Activated naive CD4-positive, alpha-beta T cell treated with anti-CD3 and anti-CD28 coated beads, Interleukin-2, amount 10 ng/mL, durations not matched to agents 7 days and 5 days (primary cell): ENCODE measurements around the gene CHD6.
A peak's percentile ranks its signal among the peaks of the same experiment; 100 is the strongest.

ENCODE experiments used
- CTCF ChIA-PET: fragments of 350-600 bp; sonication (Branson Sonifier 250); formaldehyde crosslinking; loops from one replicate; lab custom pipeline; 2021; ENCODE audit warnings: antibody characterized with exemption; lab: Charles Lee
- DNase-seq: peaks from one replicate; pipeline ENCODE4 v3.0.0-alpha.2; 2020
- H3K27ac Mint-ChIP-seq: one replicate; pipeline ENCODE4 v1.8.0; 2021; ENCODE audit warnings: mild to moderate bottlenecking, moderate library complexity, mixed read lengths
- H3K27me3 Mint-ChIP-seq: one replicate; pipeline ENCODE4 v1.8.0; 2021; ENCODE audit warnings: mild to moderate bottlenecking, mixed read lengths
- H3K36me3 Mint-ChIP-seq: one replicate; pipeline ENCODE4 v1.8.0; 2021; ENCODE audit warnings: mixed read lengths
- H3K4me1 Mint-ChIP-seq: one replicate; pipeline ENCODE4 v1.8.0; 2021; ENCODE audit warnings: mixed read lengths
- H3K4me3 Mint-ChIP-seq: one replicate; pipeline ENCODE4 v1.8.0; 2021; ENCODE audit warnings: mild to moderate bottlenecking, moderate library complexity, mixed read lengths
- H3K9me3 Mint-ChIP-seq: one replicate; pipeline ENCODE4 v1.8.0; 2021; ENCODE audit warnings: mixed read lengths

The CHD6 gene

DNA sequence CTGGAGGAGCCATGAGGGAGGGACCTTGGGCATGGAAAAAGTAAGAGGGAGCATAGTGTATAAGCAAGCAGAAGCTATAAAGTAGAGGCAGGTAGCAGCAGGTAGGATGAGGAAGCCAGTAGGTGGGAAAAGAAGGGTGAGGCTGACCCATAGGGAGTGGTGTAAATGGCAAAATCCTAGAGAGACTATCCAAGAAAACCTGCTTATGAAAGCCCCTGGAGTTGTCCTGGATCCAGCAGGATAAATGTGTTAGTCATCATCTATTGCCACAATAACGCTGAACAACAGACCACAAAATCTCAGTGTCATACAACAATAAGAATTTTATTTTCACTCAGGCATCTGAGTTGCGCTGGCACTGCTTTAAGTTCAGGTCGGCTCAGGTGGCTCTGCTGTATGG lies 30.2 kb downstream of the CHD6 start:
- H3K4me3 Mint-ChIP-seq = no peak overlapping the region
- no peaks in the 10 kb centered on the region for H3K27me3 Mint-ChIP-seq
- H3K36me3 Mint-ChIP-seq = peaks cover 22% of the 10 kb centered on the region
- CTCF ChIA-PET = interaction anchor here (0.6 kb wide), 1 partner anchor 42 kb away, joined by 3 read pairs; no protein-coding TSS in a partner anchor
- DNase-seq = no peak
- H3K27ac Mint-ChIP-seq = no peak overlapping the region
- H3K9me3 Mint-ChIP-seq = peaks cover 36% of the 10 kb centered on the region
- no peaks in the 10 kb centered on the region for H3K4me1 Mint-ChIP-seq

GRCh38 chr20:41587523-41587922 lies 30.7 kb downstream of the CHD6 start:
- no peaks in the 10 kb centered on the region for H3K27me3 Mint-ChIP-seq
- H3K36me3 Mint-ChIP-seq = peaks cover 22% of the 10 kb centered on the region
- peaks cover 36% of the 10 kb centered on the region for H3K9me3 Mint-ChIP-seq
- CTCF ChIA-PET = interaction anchor here (0.6 kb wide), 1 partner anchor 43 kb away, joined by 3 read pairs; no protein-coding TSS in a partner anchor
- no peaks in the 10 kb centered on the region for H3K4me1 Mint-ChIP-seq
- H3K27ac Mint-ChIP-seq = no peak overlapping the region
- no peak for DNase-seq
- H3K4me3 Mint-ChIP-seq = no peak overlapping the region

DNA sequence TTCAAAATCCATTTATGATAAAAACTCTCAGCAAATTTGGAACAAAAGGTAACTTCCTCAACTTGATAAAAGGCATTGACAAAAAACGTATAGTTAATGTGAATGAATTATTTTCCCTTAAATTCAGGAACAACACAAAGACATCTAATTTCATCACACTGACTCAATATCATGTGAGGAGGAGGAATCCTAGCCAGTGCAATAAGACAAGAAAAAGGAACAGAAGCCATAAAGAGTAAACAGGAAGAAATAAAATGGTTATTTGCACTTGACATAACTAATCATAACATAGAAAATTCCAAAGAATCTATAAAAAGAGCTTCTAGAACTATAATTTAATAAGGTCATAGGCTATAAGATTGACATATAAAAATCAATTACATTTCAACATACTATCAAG lies 31.4 kb downstream of the CHD6 start:
- no peaks in the 10 kb centered on the region for H3K27me3 Mint-ChIP-seq
- peaks cover 36% of the 10 kb centered on the region for H3K9me3 Mint-ChIP-seq
- DNase-seq = no peak
- H3K36me3 Mint-ChIP-seq = peaks cover 22% of the 10 kb centered on the region
- no peak overlapping the region for H3K4me3 Mint-ChIP-seq
- H3K27ac Mint-ChIP-seq = no peak overlapping the region
- CTCF ChIA-PET = no interaction called here
- no peaks in the 10 kb centered on the region for H3K4me1 Mint-ChIP-seq

DNA sequence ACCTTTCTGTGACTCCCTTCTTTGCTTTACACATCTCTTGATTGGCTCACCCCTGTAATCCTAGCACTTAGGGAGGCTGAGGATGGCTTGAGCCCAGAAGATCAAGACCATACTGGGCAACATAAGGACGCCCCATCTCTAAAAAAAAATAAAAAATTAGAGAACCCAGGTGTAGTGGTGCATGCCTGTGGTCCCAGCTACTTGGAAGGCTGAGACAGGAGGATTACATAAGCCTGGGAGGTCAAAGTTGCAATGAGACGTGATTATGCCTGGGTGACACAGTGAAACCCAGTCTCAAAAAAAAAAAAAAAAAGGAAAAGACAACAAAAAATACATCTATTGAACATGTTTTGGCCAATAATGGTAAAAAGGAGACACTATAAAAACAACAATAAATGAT lies 37.8 kb downstream of the CHD6 start:
- H3K4me1 Mint-ChIP-seq = peaks cover 3% of the 10 kb centered on the region
- no peak for DNase-seq
- H3K9me3 Mint-ChIP-seq = peaks cover 5% of the 10 kb centered on the region
- peak overlapping the region; percentile 15 for H3K27ac Mint-ChIP-seq
- H3K27me3 Mint-ChIP-seq = no peaks in the 10 kb centered on the region
- peaks cover 4% of the 10 kb centered on the region for H3K36me3 Mint-ChIP-seq
- no peak overlapping the region for H3K4me3 Mint-ChIP-seq
- CTCF ChIA-PET = interaction anchor here (0.7 kb wide), 1 partner anchor 900 kb away, joined by 3 read pairs; no protein-coding TSS in a partner anchor

GRCh38 chr20:41577129-41578009 lies 40.8 kb downstream of the CHD6 start:
- no peak overlapping the region for H3K27ac Mint-ChIP-seq
- DNase-seq = no peak
- H3K4me1 Mint-ChIP-seq = peaks cover 16% of the 10 kb centered on the region
- H3K36me3 Mint-ChIP-seq = peaks cover 5% of the 10 kb centered on the region
- H3K27me3 Mint-ChIP-seq = no peaks in the 10 kb centered on the region
- no peak overlapping the region for H3K4me3 Mint-ChIP-seq
- CTCF ChIA-PET = no interaction called here
- H3K9me3 Mint-ChIP-seq = peaks cover 20% of the 10 kb centered on the region

DNA sequence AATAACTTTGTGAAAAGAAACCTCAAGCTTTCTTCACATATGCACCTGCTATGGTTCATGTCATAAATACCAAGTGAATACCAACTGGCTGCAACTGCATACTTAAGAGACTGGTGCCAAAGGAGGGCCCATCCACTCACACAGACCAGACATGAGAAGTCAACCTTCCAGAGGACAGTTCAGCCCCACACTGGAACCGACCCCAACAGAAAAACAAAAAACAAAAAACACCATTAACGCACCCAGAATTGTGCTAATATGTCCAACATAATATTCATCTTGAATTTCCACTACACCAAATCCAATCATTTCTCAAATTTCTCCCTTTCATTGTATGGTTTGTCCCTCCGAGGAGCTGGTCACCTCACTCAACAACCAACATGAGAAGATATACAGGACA lies 42.8 kb downstream of the CHD6 start:
- CTCF ChIA-PET = no interaction called here
- no peak overlapping the region for H3K4me3 Mint-ChIP-seq
- H3K27me3 Mint-ChIP-seq = no peaks in the 10 kb centered on the region
- H3K4me1 Mint-ChIP-seq = peaks cover 16% of the 10 kb centered on the region
- no peak for DNase-seq
- H3K9me3 Mint-ChIP-seq = peaks cover 20% of the 10 kb centered on the region
- H3K27ac Mint-ChIP-seq = no peak overlapping the region
- H3K36me3 Mint-ChIP-seq = peaks cover 5% of the 10 kb centered on the region

GRCh38 chr20:41574802-41575389 lies 43.3 kb downstream of the CHD6 start:
- Mint-ChIP-seq H3K27me3 (no peaks in the 10 kb centered on the region), H3K36me3 (peaks cover 5% of the 10 kb centered on the region), H3K4me1 (peaks cover 16% of the 10 kb centered on the region), H3K27ac (no peak overlapping the region), H3K9me3 (peaks cover 20% of the 10 kb centered on the region), H3K4me3 (no peak overlapping the region)
- no peak for DNase-seq
- CTCF ChIA-PET = no interaction called here

DNA sequence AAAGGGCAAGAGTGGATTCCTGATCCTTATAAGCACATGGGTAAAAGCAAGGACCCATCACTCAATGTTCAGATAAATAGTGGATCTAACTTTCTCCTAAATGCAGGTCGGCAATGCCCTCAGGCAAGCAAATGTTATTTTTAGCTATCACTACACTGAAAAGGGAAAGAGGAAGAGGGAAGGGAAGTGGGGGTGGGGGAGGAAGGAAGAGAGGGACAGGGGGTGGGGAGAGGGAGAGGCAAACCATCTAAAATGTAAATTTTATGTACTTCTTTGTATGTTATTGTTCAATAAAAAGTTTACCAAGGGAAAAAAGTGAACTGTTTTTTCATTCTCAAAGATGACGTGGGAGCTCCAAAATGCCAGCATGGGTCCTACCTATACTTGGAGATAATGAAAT lies 44.2 kb downstream of the CHD6 start:
- CTCF ChIA-PET = no interaction called here
- no peaks in the 10 kb centered on the region for H3K27me3 Mint-ChIP-seq
- H3K27ac Mint-ChIP-seq = no peak overlapping the region
- no peak overlapping the region for H3K4me3 Mint-ChIP-seq
- H3K36me3 Mint-ChIP-seq = peaks cover 3% of the 10 kb centered on the region
- DNase-seq = no peak
- peaks cover 20% of the 10 kb centered on the region for H3K9me3 Mint-ChIP-seq
- peaks cover 16% of the 10 kb centered on the region for H3K4me1 Mint-ChIP-seq

DNA sequence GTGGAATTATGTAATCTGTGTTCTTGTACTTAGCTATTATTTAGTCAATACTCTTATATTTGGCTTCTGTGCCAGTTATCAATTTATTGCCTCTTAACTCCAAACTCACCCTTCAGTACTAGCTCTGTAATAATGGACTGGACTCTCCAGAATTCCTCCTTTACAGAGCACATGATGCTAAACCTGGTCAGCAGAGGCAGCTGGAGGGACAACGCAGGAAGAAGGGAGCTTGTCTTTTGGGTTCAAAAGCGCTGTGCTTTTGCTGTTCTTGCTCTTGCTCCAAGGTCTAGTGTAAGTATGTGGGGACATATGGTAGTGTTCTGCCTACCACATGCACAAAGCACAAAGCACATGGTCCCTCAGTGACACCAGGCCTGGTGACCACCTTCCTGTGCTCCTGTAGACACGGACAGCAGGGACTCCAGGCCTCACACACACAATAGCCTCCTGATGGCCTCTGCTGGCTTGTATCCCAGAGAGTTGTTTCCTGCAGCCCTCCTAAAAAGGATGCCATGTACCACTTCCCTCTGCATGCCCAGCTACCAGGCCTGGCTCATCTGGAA lies 46.1 kb downstream of the CHD6 start:
- Mint-ChIP-seq H3K27ac (no peak overlapping the region), H3K27me3 (no peaks in the 10 kb centered on the region), H3K9me3 (peaks cover 20% of the 10 kb centered on the region), H3K36me3 (peaks cover 3% of the 10 kb centered on the region), H3K4me3 (no peak overlapping the region), H3K4me1 (peaks cover 16% of the 10 kb centered on the region)
- no peak for DNase-seq
- CTCF ChIA-PET = no interaction called here

DNA sequence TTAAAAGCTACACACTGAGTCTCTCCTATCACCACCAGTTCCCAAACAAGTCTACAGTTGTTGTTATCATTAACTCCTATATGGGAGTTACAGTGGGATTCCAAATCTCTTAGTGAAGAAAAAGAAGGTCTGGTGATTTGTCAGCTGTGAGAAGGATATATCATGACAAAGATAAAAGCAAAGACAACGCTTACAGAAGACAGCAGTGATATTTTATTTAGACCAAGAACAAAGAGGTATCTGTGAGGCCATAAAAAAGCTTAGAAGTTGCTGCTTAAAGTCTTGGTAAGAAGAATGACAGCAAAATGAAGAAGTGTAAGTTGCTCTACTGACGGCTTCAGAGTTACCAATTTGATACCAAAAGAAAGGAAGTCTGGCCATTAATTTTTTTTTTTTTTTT lies 47.2 kb downstream of the CHD6 start:
- H3K4me3 Mint-ChIP-seq = no peak overlapping the region
- peaks cover 18% of the 10 kb centered on the region for H3K9me3 Mint-ChIP-seq
- no peak overlapping the region for H3K27ac Mint-ChIP-seq
- peaks cover 14% of the 10 kb centered on the region for H3K4me1 Mint-ChIP-seq
- H3K27me3 Mint-ChIP-seq = no peaks in the 10 kb centered on the region
- CTCF ChIA-PET = no interaction called here
- peaks cover 3% of the 10 kb centered on the region for H3K36me3 Mint-ChIP-seq
- DNase-seq = no peak

DNA sequence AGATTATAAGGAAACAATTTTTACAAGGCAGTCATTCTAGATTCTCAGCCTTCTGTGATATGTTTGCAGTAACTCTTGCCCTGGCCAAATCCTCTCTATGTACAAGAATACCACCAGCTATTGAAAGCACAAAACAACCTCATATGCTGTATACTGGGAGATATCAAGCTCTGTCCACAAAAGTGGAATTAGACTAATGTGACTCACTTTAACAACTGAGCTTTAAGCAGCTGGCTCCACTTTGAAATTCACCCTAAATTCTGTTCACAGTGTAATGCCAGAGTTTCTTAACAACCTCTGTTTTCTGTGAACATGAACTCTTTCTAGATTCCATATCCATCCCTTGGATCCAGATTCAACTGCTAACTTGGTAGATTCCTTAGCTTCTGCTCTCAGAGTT lies 47.6 kb downstream of the CHD6 start:
- Mint-ChIP-seq H3K27ac (no peak overlapping the region), H3K36me3 (peaks cover 3% of the 10 kb centered on the region), H3K27me3 (no peaks in the 10 kb centered on the region), H3K4me1 (peaks cover 14% of the 10 kb centered on the region), H3K4me3 (no peak overlapping the region), H3K9me3 (peaks cover 17% of the 10 kb centered on the region)
- CTCF ChIA-PET = no interaction called here
- DNase-seq = no peak

DNA sequence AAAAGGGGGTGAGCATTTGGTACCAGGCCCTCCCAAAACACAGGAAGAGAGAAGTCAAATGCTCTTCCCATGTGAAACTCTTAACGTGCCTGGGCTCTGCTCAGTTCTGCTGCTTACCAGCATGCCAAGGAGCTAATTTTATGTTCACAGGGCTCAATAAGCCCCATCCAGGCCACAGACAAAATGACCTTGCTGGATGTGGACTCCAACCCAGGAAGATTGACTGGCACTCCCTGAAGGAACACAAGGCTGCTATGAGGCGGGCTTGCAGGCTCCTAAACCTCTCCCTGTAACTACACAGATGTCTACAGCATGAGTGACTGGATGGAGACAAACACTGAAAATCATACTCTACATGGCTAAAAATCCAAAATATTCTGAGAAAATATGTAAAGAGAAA lies 50.6 kb downstream of the CHD6 start:
- H3K36me3 Mint-ChIP-seq = peaks cover 6% of the 10 kb centered on the region
- H3K4me1 Mint-ChIP-seq = no peaks in the 10 kb centered on the region
- H3K27me3 Mint-ChIP-seq = no peaks in the 10 kb centered on the region
- CTCF ChIA-PET = no interaction called here
- H3K4me3 Mint-ChIP-seq = no peak overlapping the region
- DNase-seq = no peak
- H3K27ac Mint-ChIP-seq = peak overlapping the region; percentile 35
- no peaks in the 10 kb centered on the region for H3K9me3 Mint-ChIP-seq

- H3K4me1 Mint-ChIP-seq = no peaks in the 10 kb centered on the region
- CTCF ChIA-PET = no interaction called here
- no peaks in the 10 kb centered on the region for H3K9me3 Mint-ChIP-seq
- H3K27ac Mint-ChIP-seq = no peak overlapping the region
- no peaks in the 10 kb centered on the region for H3K27me3 Mint-ChIP-seq
- H3K4me3 Mint-ChIP-seq = no peak overlapping the region
- peaks cover 6% of the 10 kb centered on the region for H3K36me3 Mint-ChIP-seq
- no peak for DNase-seq
Observed at GRCh38 chr20:41566896-41567527, 51.2 kb downstream of the CHD6 start.

GRCh38 chr20:41563087-41563486 lies 55.1 kb downstream of the CHD6 start:
- DNase-seq = no peak
- Mint-ChIP-seq H3K9me3 (peaks cover 2% of the 10 kb centered on the region), H3K36me3 (peaks cover 9% of the 10 kb centered on the region), H3K4me1 (no peaks in the 10 kb centered on the region), H3K27me3 (no peaks in the 10 kb centered on the region), H3K4me3 (no peak overlapping the region), H3K27ac (no peak overlapping the region)
- CTCF ChIA-PET = no interaction called here
